22Rv1 (cell line): ENCODE results near the gene EPS15.
"Not testable (repeated sequence)": the region's sequence is repeated elsewhere in the genome, so short reads cannot be mapped to it uniquely, and the experiment has no call there.

Experiments used
- ZFX ChIP-seq: fragments of 450-650 bp; IDR thresholded peaks from 2 replicates; pipeline ENCODE4 v1.6.1; 2017; ENCODE audit warnings: antibody characterized with exemption, borderline replicate concordance
- TF ChIP-seq, protein P1 (sequence below): fragments of 450-650 bp; IDR thresholded peaks from 2 replicates; pipeline ENCODE4 v1.5.1; 2017; ENCODE audit warnings: mild to moderate bottlenecking

DNA sequence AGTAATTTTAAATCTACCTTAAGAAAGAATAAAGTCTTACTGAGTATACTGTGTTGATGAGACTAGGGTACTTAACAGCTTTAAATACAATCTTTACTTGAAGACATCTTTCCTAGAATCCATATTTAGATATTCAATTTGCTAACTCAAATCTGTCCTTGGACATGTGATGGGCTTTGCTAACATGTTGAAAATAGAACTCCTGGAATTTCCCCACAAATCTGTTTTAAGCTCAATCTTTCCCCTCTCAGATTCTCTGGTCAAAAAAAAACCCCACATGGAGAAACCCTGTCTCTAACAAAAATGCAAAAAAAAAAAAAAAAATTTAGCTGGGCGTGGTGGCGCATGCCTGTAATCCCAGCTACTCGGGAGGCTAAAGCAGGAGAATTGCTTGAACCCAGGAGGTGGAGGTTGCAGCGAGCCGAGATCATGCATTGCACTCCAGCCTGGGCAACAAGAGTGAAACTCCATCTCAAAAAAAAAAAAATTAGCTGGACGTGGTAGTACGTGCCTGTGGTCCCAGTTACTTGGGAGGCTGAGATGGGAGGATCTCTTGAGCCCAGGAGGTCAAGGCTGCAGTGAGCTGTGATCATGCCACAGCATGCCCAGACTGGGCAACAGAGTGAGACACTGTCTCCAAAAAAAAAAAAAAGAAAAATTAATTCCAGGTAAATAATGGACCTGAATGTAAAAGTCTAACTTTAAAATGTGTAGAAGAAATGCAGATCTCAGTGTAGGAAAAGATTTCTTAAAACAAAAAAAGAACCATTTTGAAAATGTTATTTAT is 109.1 kb downstream of the EPS15 start:
- TF ChIP-seq, protein P1, sequence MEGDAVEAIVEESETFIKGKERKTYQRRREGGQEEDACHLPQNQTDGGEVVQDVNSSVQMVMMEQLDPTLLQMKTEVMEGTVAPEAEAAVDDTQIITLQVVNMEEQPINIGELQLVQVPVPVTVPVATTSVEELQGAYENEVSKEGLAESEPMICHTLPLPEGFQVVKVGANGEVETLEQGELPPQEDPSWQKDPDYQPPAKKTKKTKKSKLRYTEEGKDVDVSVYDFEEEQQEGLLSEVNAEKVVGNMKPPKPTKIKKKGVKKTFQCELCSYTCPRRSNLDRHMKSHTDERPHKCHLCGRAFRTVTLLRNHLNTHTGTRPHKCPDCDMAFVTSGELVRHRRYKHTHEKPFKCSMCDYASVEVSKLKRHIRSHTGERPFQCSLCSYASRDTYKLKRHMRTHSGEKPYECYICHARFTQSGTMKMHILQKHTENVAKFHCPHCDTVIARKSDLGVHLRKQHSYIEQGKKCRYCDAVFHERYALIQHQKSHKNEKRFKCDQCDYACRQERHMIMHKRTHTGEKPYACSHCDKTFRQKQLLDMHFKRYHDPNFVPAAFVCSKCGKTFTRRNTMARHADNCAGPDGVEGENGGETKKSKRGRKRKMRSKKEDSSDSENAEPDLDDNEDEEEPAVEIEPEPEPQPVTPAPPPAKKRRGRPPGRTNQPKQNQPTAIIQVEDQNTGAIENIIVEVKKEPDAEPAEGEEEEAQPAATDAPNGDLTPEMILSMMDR: not testable (repeated sequence)
- not testable (repeated sequence) for TF ChIP-seq ZFX
